Mucosa of rectum (tissue), 2 donors: Measurements from ENCODE around the gene TOR1AIP2.
A peak's percentile ranks its signal among the peaks of the same experiment; 100 is the strongest.

ENCODE experiments used
- H3K27ac ChIP-seq, 2 donors: one replicate each; pipeline ENCODE4 v1.7.0; 2013; ENCODE audit warnings: inconsistent platforms in 2 of 2, low read depth in 2 of 2, low read length in 2 of 2
- H3K27me3 ChIP-seq, 2 donors: one replicate each; pipeline ENCODE4 v1.7.0; 2013; ENCODE audit warnings: low read length in 2 of 2; ENCODE audit not compliant: control insufficient read depth in 2 of 2, insufficient read depth in 2 of 2
- H3K36me3 ChIP-seq, 2 donors: one replicate each; pipeline ENCODE4 v1.7.0; 2013; ENCODE audit warnings: low read length in 2 of 2; ENCODE audit not compliant: control insufficient read depth in 2 of 2, insufficient read depth in 2 of 2
- H3K4me1 ChIP-seq, 2 donors: one replicate each; pipeline ENCODE4 v1.7.0; 2013; ENCODE audit warnings: low read length in 2 of 2, mild to moderate bottlenecking in 1 of 2; ENCODE audit not compliant: control insufficient read depth in 2 of 2, insufficient read depth in 2 of 2
- H3K4me3 ChIP-seq, 2 donors: one replicate each; pipeline ENCODE4 v1.7.0; 2013; ENCODE audit warnings: low read length in 2 of 2
- H3K9ac ChIP-seq, 2 donors: one replicate each; pipeline ENCODE4 v1.7.0; 2013; ENCODE audit warnings: low read length in 2 of 2, low read depth in 1 of 2, mild to moderate bottlenecking in 1 of 2
- H3K9me3 ChIP-seq, 2 donors: one replicate each; pipeline ENCODE4 v1.7.0; 2013; ENCODE audit warnings: low read length in 2 of 2; ENCODE audit not compliant: control insufficient read depth in 2 of 2
- donor health status: healthy.
- donor health status: Normal muscosa, but diverticular disease.

TOR1AIP2 gene

GRCh38 chr1:179911812-179912211, 34.2 kb upstream of the TOR1AIP2 start:
- Histone ChIP-seq H3K4me3 (no peak overlapping the region), H3K36me3 (peaks cover 29 to 39% of the 10 kb centered on the region in 2 donors), H3K27me3 (no peaks in the 10 kb centered on the region), H3K9me3 (no peaks in the 10 kb centered on the region), H3K9ac (no peak overlapping the region), H3K27ac (no peak overlapping the region), H3K4me1 (no peaks in the 10 kb centered on the region)

GRCh38 chr1:179910934-179911333, 33.3 kb upstream of the TOR1AIP2 start:
- Histone ChIP-seq H3K9ac (no peak overlapping the region), H3K27ac (no peak overlapping the region), H3K36me3 (peaks cover 26 to 33% of the 10 kb centered on the region in 2 donors)

GRCh38 chr1:179889589-179889988, 12.0 kb upstream of the TOR1AIP2 start:
- peaks cover 18 to 49% of the 10 kb centered on the region in 2 donors for H3K36me3 ChIP-seq
- no peaks in the 10 kb centered on the region for H3K27me3 ChIP-seq
- H3K4me3 ChIP-seq, result no peak overlapping the region
- no peak overlapping the region for H3K9ac ChIP-seq
- no peak overlapping the region for H3K27ac ChIP-seq
- H3K9me3 ChIP-seq, result no peaks in the 10 kb centered on the region
- peaks cover 0 to 4% of the 10 kb centered on the region in 2 donors for H3K4me1 ChIP-seq

More at GRCh38 chr1:179910934-179911333, 33.3 kb upstream of the TOR1AIP2 start:
- Histone ChIP-seq H3K4me3 (no peak overlapping the region), H3K9me3 (no peaks in the 10 kb centered on the region), H3K27me3 (no peaks in the 10 kb centered on the region), H3K4me1 (no peaks in the 10 kb centered on the region)

GRCh38 chr1:179888071-179888470, 10.5 kb upstream of the TOR1AIP2 start:
- Histone ChIP-seq H3K4me1 (peaks cover 0 to 11% of the 10 kb centered on the region in 2 donors), H3K4me3 (no peak overlapping the region), H3K27ac (no peak overlapping the region), H3K27me3 (no peaks in the 10 kb centered on the region), H3K36me3 (peaks cover 18 to 47% of the 10 kb centered on the region in 2 donors), H3K9ac (no peak overlapping the region), H3K9me3 (no peaks in the 10 kb centered on the region)

- Histone ChIP-seq H3K4me3 (peak overlapping the region; percentile 95 to 98), H3K27me3 (no peaks in the 10 kb centered on the region), H3K27ac (peak overlapping the region; percentile 100), H3K9me3 (no peaks in the 10 kb centered on the region), H3K9ac (peak overlapping the region; percentile 99 to 100), H3K36me3 (peaks cover 9 to 14% of the 10 kb centered on the region in 2 donors), H3K4me1 (peaks cover 5 to 15% of the 10 kb centered on the region in 2 donors)
Observed at GRCh38 chr1:179883745-179884138, 6.1 kb upstream of the TOR1AIP2 start.

- Histone ChIP-seq H3K9ac (peak overlapping the region; percentile 99 to 100), H3K27ac (peak overlapping the region; percentile 100), H3K36me3 (peaks cover 9 to 13% of the 10 kb centered on the region in 2 donors), H3K9me3 (no peaks in the 10 kb centered on the region), H3K4me3 (peak overlapping the region; percentile 95 to 98), H3K27me3 (no peaks in the 10 kb centered on the region), H3K4me1 (peaks cover 5 to 15% of the 10 kb centered on the region in 2 donors)
Observed at GRCh38 chr1:179883040-179883744, 5.6 kb upstream of the TOR1AIP2 start.

GRCh38 chr1:179882253-179883039, 4.8 kb upstream of the TOR1AIP2 start, which contains the start of gene TOR1AIP1:
TSS of gene TOR1AIP1 (plus strand) at chr1:179882285. CDS start at chr1:179882503, 218 bp downstream.
- Histone ChIP-seq H3K4me1 (peaks cover 9 to 15% of the 10 kb centered on the region in 2 donors), H3K9ac (peak within 1 kb of the TSS; percentile 99 to 100), H3K4me3 (peak within 1 kb of the TSS; percentile 95 to 98), H3K27me3 (no peaks in the 10 kb centered on the region), H3K9me3 (no peaks in the 10 kb centered on the region), H3K36me3 (peaks cover 9 to 13% of the 10 kb centered on the region in 2 donors), H3K27ac (peak within 1 kb of the TSS; percentile 100)

- Histone ChIP-seq H3K9me3 (no peaks in the 10 kb centered on the region), H3K36me3 (peaks cover 9 to 13% of the 10 kb centered on the region in 2 donors), H3K4me1 (peaks cover 10 to 15% of the 10 kb centered on the region in 2 donors)
Observed at GRCh38 chr1:179881642-179882252, 4.1 kb upstream of the TOR1AIP2 start.

GRCh38 chr1:179879797-179880196, 2.2 kb upstream of the TOR1AIP2 start:
- Histone ChIP-seq H3K36me3 (peaks cover 1 to 3% of the 10 kb centered on the region in 2 donors), H3K27me3 (no peaks in the 10 kb centered on the region), H3K4me1 (peaks cover 16 to 22% of the 10 kb centered on the region in 2 donors), H3K27ac (no peak overlapping the region), H3K9me3 (no peaks in the 10 kb centered on the region), H3K4me3 (no peak overlapping the region), H3K9ac (no peak overlapping the region)

More at GRCh38 chr1:179881642-179882252, 4.1 kb upstream of the TOR1AIP2 start:
- peak overlapping the region; percentile 99 to 100 for H3K9ac ChIP-seq
- H3K27ac ChIP-seq, result peak overlapping the region; percentile 100
- H3K4me3 ChIP-seq, result peak overlapping the region; percentile 95 to 98
- no peaks in the 10 kb centered on the region for H3K27me3 ChIP-seq
